ENCODE measurements around the gene SMIM15.
A peak's percentile ranks its signal among the peaks of the same experiment; 100 is the strongest.

Gene SMIM15

DNA sequence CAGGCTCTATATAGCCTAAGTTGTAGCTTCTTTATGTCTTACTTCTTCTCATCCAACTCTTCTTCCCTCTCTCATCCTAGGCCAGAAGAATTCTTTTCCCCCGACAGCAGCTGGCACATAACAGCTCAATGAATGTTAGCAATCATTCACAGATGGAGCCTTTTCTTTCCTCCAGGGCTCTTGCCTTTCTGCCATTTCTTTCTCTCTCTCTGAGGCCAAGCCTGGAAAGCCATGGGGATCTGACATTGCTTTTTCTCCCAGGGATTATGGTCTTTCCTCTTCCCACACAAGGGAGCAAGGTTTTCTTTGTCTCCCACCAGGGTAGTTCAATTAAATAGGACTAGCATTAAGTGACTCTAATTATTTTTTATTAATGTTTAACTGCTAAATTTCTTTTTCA is 20.5 kb downstream of the SMIM15 start:
- H3K36me3 Mint-ChIP-seq = peaks cover 5 to 8% of the 10 kb centered on the region in 2 donors
- H3K9me3 Mint-ChIP-seq = peaks cover 0 to 4% of the 10 kb centered on the region in 2 donors
- ATAC-seq (replicated peaks) (no peak), DNase-seq (no peak)
- no peak overlapping the region for H3K4me3 Mint-ChIP-seq
- H3K27me3 Mint-ChIP-seq = no peaks in the 10 kb centered on the region
- no peak overlapping the region for H3K27ac Mint-ChIP-seq
- H3K4me1 Mint-ChIP-seq = peaks cover 0 to 4% of the 10 kb centered on the region in 2 donors

DNA sequence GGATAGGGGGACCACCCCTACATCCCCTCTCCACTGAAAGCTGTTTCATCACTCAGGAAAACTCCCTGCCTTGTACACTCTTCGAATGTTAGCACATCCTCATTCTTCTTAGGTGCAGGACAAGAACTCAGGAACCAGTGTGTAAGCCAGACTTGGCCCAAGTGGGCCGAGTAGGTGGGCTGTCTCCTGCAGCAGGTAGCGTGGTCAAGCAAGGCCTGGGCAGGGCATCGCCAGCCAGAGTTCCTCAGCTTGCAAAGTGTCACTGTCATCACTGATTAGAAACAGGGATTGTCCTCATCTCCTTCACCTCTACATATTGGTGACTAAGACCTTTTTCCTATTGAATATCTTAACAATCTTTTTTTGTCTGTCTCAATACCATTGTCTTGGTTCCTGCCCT is 22.3 kb downstream of the SMIM15 start:
- Mint-ChIP-seq H3K27ac (no peak overlapping the region), H3K4me1 (no peaks in the 10 kb centered on the region), H3K4me3 (no peak overlapping the region), H3K9me3 (no peaks in the 10 kb centered on the region), H3K27me3 (no peaks in the 10 kb centered on the region), H3K36me3 (no peaks in the 10 kb centered on the region)
- ATAC-seq (replicated peaks) = no peak
- DNase-seq = no peak

DNA sequence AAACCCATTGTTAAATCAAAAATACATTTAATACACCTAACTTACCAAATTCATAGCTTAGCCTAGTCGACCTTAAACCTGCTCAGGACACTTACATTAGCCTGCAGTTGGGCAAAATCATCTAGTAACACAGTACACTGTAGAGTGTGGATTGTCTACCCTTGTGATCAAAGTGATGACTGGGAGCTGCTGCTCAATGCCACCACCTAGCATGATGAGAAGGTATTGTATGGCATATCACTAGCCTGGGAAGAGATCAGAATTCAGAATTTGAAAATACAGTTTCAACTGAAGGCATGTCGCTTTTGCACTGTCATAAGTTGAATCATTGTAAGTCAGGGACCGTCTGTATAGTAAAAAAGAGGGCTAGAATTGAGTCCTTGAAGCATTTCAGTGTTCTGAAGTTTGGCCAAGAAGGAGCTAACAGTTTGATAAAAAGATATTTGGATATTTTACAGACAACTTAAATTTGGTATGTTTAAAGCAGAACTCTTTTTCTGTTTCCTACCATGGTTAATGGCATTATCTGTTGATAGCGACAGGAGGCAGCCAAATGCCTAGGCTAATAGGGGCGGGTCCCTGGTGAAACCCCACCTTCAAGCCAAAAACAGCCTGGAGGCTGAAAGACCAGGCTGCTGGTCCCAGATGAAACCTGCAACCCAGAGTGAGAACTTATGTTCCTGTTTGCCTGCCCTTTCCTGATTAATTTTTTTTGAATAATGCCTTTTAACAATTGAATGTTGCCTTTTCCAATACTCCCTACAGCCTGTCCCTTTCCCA is 23.0 kb downstream of the SMIM15 start:
- no peaks in the 10 kb centered on the region for H3K4me1 Mint-ChIP-seq
- no peak for DNase-seq

DNA sequence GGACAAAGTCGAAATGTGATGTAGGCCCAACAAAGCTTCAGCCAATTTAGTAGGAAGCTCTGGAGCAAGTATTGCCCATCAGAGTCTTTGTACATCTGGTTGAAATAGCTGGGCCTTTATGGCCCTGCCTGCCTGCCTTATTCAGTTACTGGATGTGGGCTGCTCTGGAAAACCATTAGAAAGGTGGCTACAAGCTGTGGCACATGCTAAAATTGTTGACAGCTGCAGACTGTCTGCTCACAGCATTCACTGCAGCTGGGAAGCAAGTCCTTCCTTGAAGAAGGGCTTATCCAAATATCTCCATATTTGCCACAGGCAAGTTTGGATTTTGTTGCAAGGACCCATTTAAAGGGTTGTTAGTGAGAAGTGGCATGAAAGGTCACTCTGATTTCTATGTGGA is 24.4 kb downstream of the SMIM15 start:
- no peak for DNase-seq
- Mint-ChIP-seq H3K27ac (no peak overlapping the region), H3K9me3 (peaks cover 0 to 1% of the 10 kb centered on the region in 2 donors), H3K36me3 (peaks cover 0 to 2% of the 10 kb centered on the region in 2 donors), H3K4me3 (no peak overlapping the region), H3K4me1 (no peaks in the 10 kb centered on the region), H3K27me3 (no peaks in the 10 kb centered on the region)
- no peak for ATAC-seq (replicated peaks)

More for the DNA sequence above, 23.0 kb downstream of the SMIM15 start:
- H3K36me3 Mint-ChIP-seq = no peaks in the 10 kb centered on the region
- ATAC-seq (replicated peaks) = no peak
- no peaks in the 10 kb centered on the region for H3K27me3 Mint-ChIP-seq
- no peak overlapping the region for H3K27ac Mint-ChIP-seq
- no peaks in the 10 kb centered on the region for H3K9me3 Mint-ChIP-seq
- H3K4me3 Mint-ChIP-seq = no peak overlapping the region

DNA sequence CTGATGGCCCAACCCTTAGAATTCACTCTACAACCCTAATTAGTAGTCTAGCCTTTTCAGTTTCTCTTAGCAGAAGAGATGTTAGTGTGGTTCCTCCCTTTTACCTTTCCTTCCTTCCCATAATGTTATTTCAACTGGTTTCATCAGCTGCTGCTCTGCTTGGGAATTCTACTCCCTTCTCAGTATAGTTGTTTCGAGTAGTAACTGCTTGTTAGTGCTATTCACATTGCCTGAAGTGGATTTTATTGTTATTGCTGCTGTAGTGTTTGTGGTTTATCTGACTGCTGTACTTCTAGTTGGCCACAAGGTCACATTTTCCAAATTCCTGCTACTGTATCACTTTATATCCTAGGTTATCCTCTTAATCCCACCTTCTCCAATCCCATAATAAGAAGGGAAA is 29.7 kb downstream of the SMIM15 start:
- Mint-ChIP-seq H3K27me3 (no peaks in the 10 kb centered on the region), H3K9me3 (peaks cover 0 to 4% of the 10 kb centered on the region in 2 donors), H3K27ac (no peak overlapping the region), H3K4me3 (no peak overlapping the region), H3K36me3 (peaks cover 2 to 7% of the 10 kb centered on the region in 2 donors), H3K4me1 (no peaks in the 10 kb centered on the region)
- ATAC-seq (replicated peaks) (no peak), DNase-seq (no peak)

DNA sequence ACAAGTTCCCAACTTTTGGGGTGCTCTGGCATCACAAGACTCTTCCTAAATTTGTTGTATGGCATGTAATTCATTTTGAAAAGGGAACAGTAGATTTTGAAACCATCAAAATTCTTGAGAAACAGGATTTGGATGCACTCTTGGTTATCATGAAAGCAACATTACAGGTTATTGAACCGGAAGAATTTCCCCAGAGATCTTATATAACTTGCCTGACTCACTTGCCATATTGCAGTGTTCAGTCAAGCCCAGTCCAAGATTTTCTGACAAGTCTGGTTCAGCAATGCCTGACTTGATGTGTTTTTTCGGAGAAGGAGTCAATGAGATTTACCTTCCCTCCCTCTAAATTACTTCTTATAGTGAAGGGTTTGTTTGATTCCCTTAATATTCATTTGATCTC is 32.0 kb downstream of the SMIM15 start:
- Mint-ChIP-seq H3K4me1 (no peaks in the 10 kb centered on the region), H3K27ac (no peak overlapping the region), H3K9me3 (peaks cover 0 to 4% of the 10 kb centered on the region in 2 donors), H3K4me3 (no peak overlapping the region), H3K36me3 (peaks cover 2 to 16% of the 10 kb centered on the region in 2 donors), H3K27me3 (no peaks in the 10 kb centered on the region)
- DNase-seq (no peak), ATAC-seq (replicated peaks) (no peak)

DNA sequence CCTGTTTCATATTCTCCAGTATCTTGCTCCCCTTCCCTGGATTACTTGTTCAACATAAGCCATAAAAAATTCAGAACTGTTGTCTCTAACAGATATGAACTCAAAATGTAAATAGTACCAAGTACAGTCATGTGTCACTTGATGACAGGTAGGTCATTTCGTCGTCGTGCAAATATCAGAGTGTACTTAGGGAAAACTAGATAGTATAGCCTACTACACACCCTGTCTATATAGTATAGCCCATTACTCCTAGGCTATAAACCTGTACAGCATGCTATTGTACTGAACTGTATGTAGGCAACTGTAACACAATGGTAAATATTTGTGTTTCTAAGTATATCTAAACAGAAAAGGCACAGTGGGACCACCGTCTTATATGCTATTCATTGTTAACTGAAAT is 39.1 kb downstream of the SMIM15 start:
- Mint-ChIP-seq H3K9me3 (peaks cover 0 to 2% of the 10 kb centered on the region in 2 donors), H3K4me3 (no peak overlapping the region), H3K27me3 (no peaks in the 10 kb centered on the region), H3K4me1 (no peaks in the 10 kb centered on the region), H3K27ac (no peak overlapping the region), H3K36me3 (peaks cover 0 to 19% of the 10 kb centered on the region in 2 donors)
- no peak for DNase-seq
- ATAC-seq (replicated peaks) = no peak

DNA sequence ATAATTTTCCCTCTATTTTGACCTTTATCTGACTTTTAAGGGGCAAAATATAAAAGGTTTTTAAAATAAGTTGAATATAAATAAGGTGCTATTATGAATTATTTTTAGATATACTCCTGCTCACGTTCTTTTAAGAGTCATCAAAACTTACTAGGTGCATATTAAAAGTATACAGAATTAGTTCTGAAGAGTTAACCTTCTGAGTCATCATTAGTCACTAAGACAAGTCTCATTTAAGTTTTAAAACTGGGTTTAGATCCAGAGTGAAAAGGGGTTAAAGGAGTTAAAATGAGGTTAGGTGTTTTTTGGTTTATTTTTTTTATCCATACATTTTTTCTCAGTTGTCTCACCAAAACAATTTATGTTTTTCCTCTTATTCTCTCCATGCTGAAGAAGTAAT is 41.7 kb downstream of the SMIM15 start:
- peaks cover 0 to 1% of the 10 kb centered on the region in 2 donors for H3K4me1 Mint-ChIP-seq
- H3K9me3 Mint-ChIP-seq = no peaks in the 10 kb centered on the region
- no peaks in the 10 kb centered on the region for H3K27me3 Mint-ChIP-seq
- ATAC-seq (replicated peaks) (no peak), DNase-seq (no peak)
- H3K4me3 Mint-ChIP-seq = no peak overlapping the region
- H3K27ac Mint-ChIP-seq = no peak overlapping the region
- peaks cover 0 to 10% of the 10 kb centered on the region in 2 donors for H3K36me3 Mint-ChIP-seq

DNA sequence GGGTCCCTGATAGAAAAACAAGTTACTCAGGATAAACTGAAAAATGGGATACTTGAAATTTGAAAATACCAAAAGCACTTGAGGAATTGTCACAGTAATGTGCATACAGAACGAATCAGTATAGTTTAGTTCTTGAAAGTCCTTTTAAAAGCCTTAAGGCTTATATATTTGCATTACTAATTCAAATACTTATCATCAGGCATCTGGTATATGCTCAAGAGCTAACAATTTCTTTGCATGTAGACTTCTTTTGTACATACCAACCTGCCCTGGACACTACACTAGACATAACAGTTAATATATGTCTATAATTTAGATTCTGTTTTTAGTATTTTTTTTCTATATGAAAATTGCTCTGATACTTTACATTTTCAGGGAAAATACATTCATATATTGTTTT is 43.2 kb downstream of the SMIM15 start:
- H3K4me1 Mint-ChIP-seq = peaks cover 0 to 14% of the 10 kb centered on the region in 2 donors
- H3K9me3 Mint-ChIP-seq = peaks cover 0 to under 1% of the 10 kb centered on the region in 2 donors
- no peaks in the 10 kb centered on the region for H3K27me3 Mint-ChIP-seq
- peaks cover 14 to 22% of the 10 kb centered on the region in 2 donors for H3K36me3 Mint-ChIP-seq
- no peak overlapping the region for H3K27ac Mint-ChIP-seq
- DNase-seq = no peak
- no peak for ATAC-seq (replicated peaks)
- H3K4me3 Mint-ChIP-seq = no peak overlapping the region

DNA sequence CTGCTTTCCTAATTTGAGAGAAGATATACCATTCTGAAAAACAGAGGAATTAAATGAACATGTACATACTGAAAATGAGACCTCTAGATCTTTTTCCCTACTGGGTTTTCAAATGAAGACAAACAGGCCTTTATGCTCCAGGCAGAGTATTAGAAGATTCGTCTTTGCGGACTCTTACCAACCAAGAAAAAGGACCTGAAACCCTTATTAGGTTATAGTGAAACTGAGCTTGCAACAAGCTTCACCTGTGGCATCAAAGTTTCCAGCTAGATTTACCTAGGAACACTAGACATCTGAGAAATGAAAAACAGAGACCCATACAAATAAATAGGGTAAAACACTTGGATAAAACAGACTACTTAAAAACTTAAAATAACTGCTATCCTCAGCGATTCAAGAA is 46.3 kb downstream of the SMIM15 start:
- no peaks in the 10 kb centered on the region for H3K27me3 Mint-ChIP-seq
- no peak overlapping the region for H3K27ac Mint-ChIP-seq
- H3K4me3 Mint-ChIP-seq = no peak overlapping the region
- DNase-seq (no peak), ATAC-seq (replicated peaks) (peak; percentile 52 to 69)
- H3K36me3 Mint-ChIP-seq = peaks cover 29% of the 10 kb centered on the region in 2 donors
- peaks cover 8 to 10% of the 10 kb centered on the region in 2 donors for H3K9me3 Mint-ChIP-seq
- peaks cover 2 to 23% of the 10 kb centered on the region in 2 donors for H3K4me1 Mint-ChIP-seq

DNA sequence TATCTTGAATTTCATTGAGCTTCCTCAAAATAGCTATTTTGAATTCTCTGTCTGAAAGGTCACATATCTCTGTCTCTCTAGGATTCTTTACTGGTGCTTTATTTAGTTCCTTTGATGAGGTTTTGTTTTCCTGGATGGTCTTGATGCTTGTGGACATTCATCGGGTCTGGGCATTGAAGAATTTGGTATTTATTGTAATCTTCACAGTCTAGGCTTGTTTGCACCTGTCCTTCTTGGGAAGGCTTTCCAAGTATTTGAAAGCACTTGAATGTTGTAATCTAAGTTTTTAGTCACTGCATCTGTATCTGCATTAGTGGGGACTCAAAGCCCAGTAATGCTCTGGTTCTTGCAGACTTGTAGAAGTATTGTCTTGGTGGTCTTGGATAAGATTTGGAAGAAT is 47.8 kb downstream of the SMIM15 start:
- peaks cover 8 to 10% of the 10 kb centered on the region in 2 donors for H3K9me3 Mint-ChIP-seq
- ATAC-seq (replicated peaks) (no peak), DNase-seq (no peak)
- H3K36me3 Mint-ChIP-seq = peaks cover 34 to 36% of the 10 kb centered on the region in 2 donors
- no peaks in the 10 kb centered on the region for H3K27me3 Mint-ChIP-seq
- H3K4me3 Mint-ChIP-seq = no peak overlapping the region
- peaks cover 2 to 35% of the 10 kb centered on the region in 2 donors for H3K4me1 Mint-ChIP-seq
- no peak overlapping the region for H3K27ac Mint-ChIP-seq

Data from stimulated activated naive B cell treated with anti-CD40 and anti-IgM and Interleukin-4, amounts not matched to agents 10 μg/mL and 1 μg/mL and 100 μg/mL, for 72 hours (primary cell).